CD4-positive, alpha-beta T cell treated with Interleukin-17A for 4 hours (primary cell): ENCODE data around the gene SGSH.
"Not testable (repeated sequence)": the region's sequence is repeated elsewhere in the genome, so short reads cannot be mapped to it uniquely, and the experiment has no call there.

ENCODE experiments used
- DNase-seq: peaks from one replicate; pipeline ENCODE4 v3.0.0-alpha.2; 2020; ENCODE audit warnings: mixed read lengths

The SGSH gene

DNA sequence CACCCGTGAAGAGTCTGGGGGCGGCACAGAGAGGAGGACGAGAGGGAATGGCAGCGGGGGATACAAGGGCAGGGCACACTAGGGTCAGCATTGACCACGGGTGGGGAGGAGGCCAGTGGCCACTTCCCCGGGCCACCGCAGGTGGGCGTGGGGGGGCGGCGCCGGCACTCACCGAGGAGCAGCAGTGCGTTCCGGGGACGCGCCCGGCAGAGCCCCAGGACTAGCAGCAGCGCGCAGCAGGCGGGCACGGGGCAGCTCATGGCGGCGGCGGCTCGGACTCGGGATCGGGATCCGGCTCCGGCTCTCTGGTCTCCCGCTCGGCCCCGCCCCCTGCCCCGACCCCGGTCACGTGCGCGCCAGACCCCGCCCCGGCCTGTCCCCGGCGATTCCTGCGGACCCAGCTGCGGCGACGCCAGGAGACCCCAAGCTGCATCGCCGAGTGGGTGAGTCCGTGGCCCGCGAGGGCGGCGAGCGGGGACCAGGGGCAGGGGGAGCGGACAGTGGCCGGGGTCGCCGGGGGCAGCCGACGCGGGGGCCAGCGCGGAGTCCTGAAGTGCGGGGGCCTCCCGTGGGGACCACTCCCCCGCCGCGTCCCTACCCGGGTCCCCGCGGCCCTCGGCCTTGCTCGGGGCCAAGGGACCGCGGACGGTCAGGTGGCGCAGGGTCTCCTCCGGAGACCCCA lies at the start of gene SGSH, which contains the start of gene SLC26A11:
SGSH (minus strand) TSS at position 280 of the 682 bp plus-strand sequence; CDS start at position 260, 20 bp downstream.
SLC26A11 (plus strand) TSS at position 374 of the 682 bp plus-strand sequence. CDS start 1,134 bp downstream, outside the sequence.
- DNase-seq, result peak; percentile 76

DNA sequence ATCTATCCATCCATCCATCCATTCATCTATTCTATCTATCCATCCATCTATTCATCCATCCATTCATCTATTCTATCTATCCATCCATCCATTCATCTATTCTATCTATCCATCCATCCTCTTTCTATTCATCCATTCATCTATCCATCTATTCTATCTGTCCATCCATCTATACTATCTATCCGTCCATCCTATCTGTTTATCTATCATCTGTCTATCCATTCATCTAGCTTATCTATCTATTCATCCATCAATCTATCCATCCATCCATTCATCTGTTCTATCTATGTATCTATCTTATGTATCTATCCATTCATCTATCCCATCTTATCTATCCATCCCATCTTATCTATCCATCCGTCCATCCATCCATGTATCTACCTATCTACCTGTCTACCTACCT lies 49.3 kb upstream of the SGSH start:
- no peak for DNase-seq

DNA sequence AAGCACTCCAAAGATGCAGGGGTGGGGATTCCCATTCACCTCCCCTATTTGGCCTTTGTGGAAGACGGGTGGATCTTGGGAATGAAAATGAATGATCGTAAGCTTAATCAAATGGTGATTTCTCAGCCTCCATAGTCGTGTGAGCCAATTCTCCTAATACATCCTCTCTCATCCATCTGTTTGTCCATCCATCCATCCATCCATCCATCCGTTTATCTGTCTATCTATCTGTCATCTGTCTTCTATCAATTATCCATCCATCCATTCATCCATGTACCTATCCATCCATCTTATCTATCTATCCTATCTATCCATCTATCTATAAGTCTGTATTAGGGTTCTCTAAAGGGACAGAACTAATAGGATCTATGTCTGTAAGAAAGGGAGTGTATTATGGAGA lies 48.3 kb upstream of the SGSH start:
- no peak for DNase-seq

DNA sequence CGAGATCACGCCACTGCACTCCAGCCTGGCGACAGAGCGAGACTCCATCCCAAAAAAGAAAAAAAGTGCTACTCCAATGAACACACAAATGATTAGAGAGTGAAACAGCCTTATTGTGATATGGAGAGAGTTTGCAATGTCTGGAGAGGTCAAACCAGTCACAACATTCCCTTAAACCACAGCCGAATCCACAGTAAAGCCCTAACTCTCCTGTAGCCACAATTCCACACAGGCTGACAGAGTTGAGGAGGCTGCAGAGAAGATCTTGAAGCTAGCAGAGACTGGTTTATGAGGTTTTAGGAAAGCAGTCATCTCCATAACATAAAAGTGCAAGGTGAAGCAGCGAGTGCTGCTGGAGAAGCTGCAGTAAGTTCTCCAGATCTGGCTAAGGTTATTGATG lies 47.3 kb upstream of the SGSH start:
- no peak for DNase-seq

DNA sequence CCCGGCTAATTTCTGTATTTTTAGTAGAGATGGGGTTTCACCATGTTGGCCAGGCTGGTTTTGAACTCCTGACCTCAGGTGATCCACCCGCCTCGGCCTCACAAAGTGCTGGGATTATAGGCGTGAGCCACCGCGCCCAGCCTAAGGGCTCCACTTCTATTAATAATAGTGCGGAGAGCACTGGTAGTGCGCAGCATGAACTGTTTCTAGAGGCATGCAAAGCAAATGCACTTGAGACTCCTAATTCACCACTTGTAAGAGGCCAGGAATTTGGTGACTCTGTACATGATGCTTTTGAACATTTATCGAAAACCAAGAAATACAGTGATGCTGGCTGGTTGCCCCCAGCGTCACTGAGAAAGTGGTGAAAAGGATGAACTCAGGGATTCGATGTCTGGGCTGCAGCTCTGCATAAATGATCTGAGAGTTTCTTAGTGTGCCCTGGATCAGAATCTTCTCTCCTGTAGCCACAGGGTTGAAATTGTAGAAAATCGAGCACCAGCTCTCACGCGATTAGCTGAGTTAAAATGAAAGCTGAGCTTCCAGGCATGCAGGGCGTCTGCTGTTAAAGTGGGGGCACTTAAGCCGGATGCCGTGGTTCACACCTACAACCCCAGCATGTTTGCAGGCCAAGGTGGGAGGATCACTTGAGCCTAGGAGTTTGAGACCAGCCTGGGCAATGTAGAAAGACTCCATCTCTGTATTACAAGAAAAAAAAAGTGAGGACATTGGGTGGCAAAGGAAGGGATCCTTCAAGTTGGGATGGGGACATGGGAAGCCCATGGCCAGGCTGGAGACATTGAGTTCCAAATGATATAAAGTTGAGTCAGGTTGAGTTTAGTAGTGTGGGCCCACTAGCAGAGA lies 45.3 kb upstream of the SGSH start:
- DNase-seq, result peak; percentile 74

DNA sequence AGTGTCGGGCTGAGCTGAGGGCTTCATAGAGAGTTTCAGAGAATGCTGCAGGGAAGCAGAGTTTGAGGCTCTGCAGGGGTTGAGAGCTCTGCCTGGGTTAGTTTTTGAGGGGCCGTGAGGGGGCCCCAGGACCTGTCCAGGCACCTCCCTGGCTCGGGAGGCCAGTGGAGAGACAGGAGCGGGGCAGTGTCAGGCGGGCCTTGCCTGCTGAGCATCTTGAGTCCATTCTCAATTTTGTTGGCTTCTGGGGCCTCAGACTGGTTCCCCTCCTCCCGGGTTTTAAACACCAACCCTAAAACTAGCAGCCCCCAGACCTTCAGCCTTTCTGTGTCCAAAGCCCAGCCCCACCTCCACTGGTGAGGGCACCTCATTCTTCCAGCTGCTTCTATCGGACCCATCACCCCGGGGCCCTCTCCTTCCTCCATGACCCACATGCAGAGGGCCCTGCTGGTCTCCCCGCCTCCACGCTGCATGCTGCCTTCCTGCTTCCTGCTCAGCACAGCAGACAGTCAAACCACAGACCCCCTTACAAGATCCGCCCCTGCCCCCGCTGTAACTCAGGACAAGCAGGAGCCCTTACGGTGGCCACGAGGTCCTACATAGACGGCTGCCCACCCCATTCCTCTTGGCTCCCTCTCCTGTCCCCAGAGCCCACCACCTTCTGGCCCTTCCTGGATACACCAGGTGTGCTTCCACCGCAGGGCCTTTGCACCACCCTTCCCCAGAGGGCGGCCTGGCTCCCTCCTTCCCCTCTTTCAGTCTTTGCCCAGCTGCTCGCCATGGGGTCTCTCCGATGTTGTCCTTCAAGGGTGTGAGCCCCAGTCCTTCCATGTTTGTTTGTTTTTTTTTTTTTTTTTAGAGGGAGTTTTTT lies 44.3 kb upstream of the SGSH start:
- peak; percentile 79 for DNase-seq

DNA sequence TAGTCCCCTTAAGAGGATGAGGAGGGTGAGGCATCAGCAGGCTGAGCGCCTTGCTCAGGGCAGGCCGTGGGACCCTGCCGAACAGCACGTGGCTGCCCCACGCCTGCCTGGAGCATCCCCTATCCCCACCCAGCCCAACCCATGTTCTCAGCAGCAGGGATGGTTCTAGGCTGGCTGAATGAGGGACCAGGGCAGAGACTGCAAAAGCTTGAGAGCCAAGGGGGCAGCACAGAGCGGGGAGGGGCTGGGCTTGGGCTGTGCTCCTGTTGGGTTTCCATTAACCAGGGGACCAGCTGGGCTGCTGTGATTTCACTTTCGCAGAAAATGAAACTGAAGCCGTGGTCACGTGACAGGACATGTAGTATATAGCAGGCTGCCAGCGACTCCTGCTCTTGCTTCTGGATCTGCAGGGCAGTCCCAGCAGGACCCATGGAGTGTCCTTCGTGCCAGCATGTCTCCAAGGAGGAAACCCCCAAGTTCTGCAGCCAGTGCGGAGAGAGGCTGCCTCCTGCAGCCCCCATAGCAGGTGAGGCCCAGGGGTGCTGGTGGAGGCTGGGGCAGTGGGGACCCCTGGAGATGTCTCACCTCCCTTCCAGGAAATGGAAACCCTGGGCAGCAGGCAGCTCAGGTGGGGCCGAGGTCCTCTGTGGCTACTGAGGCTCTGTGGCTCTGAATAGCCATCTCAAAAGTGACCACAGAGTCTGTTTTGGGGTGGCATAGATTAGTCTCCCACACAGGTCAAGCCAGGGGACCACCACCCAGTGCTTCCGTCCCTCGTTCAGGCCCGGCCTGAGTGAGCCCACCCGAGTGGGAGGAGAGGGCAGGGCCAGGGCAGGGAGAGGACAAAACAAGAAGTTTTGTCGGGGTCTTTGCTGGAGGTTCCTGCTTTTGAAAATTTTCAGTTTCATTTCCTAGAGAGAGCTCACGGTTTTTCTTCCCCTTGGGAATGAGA lies 43.4 kb upstream of the SGSH start:
- peak; percentile 83 for DNase-seq

DNA sequence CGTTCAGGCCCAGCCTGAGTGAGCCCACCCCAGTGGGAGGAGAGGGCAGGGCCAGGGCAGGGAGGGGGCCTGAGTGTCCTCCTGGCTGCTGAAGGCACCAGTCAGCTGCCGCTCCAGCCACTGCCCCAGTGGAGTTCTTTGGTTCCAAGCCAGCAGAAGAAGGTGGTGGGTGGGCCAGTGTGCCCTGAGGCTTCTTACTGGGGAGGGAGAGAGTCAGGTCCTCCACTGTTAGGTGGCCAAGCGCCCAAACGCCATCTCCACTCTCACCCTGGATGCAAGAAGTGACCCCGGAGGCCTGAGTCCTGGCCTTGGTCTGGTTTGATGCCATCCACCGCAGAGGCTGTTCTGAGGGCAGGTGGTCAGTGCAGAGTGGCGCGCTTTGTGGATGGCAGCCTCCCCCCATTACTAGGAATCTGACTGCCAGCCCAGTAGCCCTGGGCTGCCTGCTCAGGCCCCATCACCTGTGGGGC lies 42.7 kb upstream of the SGSH start:
- DNase-seq, result no peak

DNA sequence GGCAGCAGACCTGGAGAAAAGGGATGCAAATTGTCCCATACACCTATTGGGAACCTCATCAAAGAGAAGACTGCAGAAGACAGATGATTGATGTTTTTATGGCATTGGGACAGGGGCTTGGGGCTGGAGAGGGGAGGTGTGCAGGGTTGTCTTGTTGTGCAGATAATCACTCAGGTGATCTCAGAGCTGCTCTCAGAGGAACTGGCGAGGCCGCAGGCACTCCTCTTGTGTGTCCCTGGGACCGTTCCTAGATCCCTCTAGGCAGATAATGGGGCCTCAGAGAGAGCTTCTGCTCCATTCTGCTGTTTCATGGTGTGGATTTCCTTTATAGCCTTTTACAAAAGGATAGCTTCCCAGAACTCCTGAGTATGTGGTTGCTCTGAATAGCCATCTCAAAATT lies 42.2 kb upstream of the SGSH start:
- peak; percentile 21 for DNase-seq

DNA sequence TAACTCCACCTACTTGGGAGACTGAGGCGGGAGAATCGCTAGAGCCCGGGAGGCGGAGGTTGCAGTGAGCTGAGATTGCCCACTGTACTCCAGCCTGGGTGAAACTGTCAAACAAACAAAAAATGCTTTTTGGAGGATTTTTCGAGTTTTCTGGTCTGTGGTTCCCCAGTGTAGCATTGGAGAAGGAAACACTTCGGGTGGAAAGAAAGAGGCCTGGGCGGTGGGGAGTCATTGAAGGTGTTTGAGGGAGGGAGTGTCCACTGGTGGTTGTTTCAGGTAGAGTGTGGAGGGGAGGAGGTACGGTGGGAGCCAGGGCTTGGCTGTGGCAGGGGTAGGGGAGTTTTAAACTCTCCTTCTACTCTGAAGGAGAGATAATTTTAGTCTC lies 41.8 kb upstream of the SGSH start:
- DNase-seq, result no peak

DNA sequence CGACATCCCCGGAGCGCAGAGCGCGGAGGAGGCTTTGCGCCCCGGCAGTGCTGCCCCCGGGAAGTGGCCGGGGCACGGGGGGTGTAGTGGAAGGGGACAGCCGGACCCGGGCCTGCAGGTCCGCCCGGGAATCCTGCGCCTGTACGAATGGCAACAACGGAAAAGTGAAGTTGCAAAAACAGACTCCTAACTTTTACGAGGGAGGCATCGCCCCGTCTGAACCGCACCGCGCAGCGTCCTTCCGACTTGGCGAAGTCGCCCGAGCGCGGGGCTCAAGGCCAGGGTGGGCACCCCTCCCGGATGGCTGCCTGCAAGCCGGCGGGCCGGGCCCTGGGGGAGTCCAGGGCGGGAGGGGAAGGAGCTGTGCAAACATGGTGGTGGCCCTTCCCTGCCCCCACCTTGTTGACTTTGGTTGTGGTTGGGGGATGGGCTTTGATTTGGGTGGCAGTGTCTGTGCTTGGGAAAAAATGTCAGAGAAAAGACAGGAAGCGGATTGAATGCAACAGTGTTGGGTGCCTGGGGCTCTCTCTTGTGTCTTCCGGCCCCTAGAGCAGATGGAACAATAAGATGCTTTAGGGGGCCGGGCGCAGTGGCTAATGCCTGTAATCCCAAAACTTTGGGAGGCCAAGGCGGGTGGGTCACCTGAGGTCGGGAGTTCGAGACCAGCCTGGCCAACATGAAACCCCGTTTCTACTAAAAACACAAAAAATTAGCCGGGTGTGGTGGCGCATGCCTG lies 41.2 kb upstream of the SGSH start:
- DNase-seq, result peak; percentile 82

DNA sequence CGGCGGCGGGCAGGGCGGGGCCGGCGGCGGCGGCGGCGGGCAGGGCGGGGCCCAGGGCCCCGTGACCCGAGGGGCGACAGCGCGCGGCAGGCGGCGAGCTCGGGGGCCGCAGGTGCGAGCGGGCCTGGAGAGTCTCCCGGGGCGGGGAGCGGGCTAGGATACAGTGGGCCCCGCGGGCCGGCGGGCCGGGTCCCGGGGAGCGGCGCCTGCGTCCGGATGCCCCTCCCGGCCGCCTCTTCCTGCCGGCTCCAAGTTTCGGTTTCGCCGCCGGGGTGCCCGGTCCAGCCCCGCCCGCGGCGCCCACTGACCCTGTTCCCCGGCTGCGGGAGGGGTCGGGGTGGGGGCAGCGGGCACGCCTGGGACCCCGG lies 40.6 kb upstream of the SGSH start, which contains the start of gene RNF213:
RNF213 (plus strand) TSS at position 62 of the 368 bp plus-strand sequence. CDS start 2,830 bp downstream, outside the sequence.
- peak; percentile 69 for DNase-seq

DNA sequence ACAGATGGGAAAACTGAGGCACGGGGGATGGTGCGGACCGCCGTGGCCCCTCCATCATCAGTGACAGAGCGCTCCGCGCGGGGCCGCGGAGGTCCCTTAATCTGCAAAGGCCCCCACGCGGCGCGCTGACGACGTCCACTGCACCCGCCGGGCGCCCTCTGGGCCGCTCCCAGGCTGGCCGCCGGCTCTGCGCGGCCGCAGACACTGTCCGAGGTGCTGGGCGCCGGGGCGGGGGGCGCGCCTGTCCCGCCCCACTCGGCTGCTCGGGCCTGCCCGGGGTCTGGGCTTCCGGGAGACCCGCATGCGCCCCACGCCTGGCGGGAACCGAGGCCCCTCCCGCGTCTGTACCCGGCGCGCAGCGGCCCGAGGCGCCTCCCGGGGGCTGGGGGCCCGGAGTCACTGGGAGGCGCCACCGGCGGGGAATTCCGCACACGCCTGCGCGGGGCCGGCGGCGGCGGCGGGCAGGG lies 40.0 kb upstream of the SGSH start:
- peak; percentile 84 for DNase-seq

DNA sequence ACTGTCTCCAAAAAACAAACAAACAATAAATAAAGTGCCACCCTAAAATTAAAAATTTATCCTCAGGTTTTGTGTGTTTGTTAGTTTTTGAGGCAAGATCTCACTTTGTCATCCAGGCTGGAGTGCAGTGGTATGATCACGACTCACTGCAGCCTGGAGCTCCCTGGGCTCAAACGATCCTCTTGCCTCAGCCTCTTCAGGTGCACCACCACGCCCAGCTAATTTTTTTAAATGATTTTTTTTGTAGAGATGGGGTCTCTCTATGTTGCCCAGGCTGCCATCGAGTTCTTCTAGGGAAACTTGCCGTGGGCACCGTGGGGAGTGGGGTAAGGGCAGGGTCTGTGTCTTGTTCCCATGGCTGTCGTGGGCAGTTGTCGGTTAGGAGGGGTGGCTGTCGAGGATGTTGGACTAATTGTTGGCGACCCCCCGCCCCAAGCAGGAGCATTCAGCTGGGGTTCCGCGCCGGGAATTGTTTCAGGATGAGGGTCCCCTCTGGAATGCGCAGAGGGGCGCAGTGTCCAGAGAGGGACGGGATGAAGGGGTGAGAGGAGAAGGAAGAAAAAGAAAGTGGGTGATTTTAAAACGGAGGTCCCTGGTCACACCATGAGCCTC lies 39.4 kb upstream of the SGSH start:
- DNase-seq, result peak; percentile 28

DNA sequence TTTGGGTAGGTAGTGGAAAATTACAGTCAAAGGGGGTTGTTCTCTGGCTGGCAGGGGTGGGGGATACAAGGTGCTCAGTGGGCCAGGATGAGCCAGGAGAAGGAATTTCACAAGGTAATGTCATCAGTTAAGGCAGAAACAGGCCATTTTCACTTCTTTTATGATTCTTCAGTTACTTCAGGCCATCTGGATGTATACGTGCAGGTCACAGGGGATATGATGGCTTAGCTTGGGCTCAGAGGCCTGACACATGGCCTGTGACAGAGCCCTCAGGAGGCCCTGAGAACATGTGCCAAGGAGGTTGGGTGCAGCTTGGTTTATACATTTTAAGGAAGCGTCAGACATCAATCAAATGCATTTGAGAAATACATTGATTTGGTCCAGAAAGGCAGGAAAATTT lies 38.2 kb upstream of the SGSH start:
- DNase-seq, result not testable (repeated sequence)

DNA sequence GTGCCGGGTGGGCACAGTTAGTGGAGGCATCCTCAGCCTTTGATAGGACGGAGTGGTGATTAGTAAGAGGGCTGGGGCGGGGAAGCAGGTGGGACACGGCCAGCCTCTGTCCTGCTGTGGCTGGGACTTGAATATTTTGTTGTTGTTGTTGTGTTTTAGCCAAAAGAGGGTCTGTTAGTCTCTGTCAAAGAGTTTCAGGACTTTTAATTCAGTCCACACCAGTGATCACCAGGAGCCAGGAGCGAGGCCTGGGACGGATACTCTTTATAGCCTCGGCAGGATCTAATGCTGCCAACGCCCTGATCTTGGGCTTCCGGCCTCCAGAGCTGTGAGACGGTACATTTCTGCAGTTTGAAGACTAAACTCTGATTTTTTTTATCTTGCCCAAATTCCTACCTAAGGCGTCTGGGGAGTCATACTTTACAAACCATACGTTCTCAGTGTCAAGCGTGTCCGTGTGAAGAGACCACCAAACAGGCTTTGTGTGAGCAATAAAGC lies 37.6 kb upstream of the SGSH start:
- no peak for DNase-seq

DNA sequence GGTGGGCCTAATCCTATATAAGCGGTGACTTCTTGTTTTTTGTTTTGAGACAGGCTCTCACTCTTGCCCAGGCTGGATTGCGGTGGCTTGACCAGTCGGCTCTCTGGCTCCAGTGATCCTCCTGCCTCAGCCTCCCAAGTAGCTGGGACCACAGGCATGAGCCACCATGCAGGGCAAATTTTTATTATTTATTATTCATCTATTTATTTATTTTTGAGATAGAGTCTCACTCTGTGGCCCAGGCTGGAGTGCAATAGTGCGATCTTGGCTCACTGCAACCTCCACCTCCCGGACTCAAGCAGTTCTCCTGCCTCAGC lies 35.9 kb upstream of the SGSH start:
- no peak for DNase-seq

DNA sequence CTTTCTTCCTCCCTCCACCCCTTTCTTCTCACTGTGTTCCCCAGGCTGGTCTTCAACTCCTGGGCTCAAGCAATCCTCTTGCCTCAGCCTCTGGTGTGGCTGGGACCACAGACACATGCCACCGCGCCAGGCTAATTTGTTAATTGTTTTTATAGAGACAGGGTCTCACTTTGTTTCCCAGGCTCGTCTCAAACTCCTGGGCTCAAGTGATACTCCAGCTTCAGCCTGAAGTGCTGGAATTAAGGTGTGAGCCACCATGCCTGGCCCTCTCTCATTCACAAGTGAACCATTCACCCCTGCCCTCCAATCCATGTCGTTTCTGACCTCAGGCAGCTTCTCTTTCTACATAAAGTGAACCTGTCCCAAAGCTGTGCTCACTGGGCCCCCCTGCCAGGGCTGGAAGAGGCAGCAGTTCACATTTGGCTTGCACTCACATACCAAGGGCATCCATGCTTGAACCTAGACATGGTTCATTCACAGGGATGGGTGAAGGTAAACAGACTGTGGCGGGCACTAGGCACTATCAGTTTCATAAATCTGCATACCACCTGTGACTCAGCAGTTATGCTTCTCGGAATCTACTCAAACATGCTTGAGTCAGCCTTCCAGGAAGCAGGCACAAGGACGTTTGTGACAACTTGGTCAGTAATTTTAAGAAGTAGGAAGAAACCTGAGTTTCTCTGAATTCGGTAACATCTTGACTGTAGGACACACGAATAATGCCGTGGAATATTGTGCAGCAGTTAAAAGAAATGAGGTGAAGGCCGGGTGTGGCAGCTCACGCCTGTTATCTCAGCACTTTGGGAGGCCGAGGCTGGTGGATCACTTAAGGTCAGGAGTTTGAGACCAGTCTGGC lies 34.5 kb upstream of the SGSH start:
- DNase-seq, result peak; percentile 62
